Tibial artery (tissue), 4 donors: ENCODE measurements around the gene KLHL30.

Experiments used
- DNase-seq, 2 donors: peaks; one replicate each; pipeline ENCODE4 v3.0.0-alpha.2; 2019
- H3K27ac ChIP-seq, 2 donors: fragments of 200-600 bp; sonication (generic) in 1 of 2; 1 replicate in 1 of 2; 2 replicates in 1 of 2; pipeline ENCODE4 v1.5.1; 2018 to 2019; ENCODE audit warnings: mild to moderate bottlenecking in 1 of 2
- H3K27me3 ChIP-seq, 2 donors: fragments of 200-600 bp; sonication (generic) in 1 of 2; one replicate each; pipeline versions ENCODE4 v1.5.1 to v1.6.0; 2016 to 2019
- H3K36me3 ChIP-seq, 3 donors: fragments of 200-600 bp; sonication (generic) in 2 of 3; one replicate each; pipeline ENCODE4 v1.5.1; 2016 to 2019; ENCODE audit warnings: mild to moderate bottlenecking in 2 of 3
- H3K4me1 ChIP-seq, 4 donors: fragments of 200-600 bp; sonication (generic) in 2 of 4; 1 replicate in 3 of 4; 2 replicates in 1 of 4; pipeline ENCODE4 v1.5.1; 2016 to 2019
- H3K4me3 ChIP-seq, 2 donors: fragments of 200-600 bp; sonication (generic) in 1 of 2; 1 replicate in 1 of 2; 2 replicates in 1 of 2; pipeline ENCODE4 v1.5.1; 2018 to 2019; ENCODE audit warnings: mild to moderate bottlenecking in 2 of 2
- H3K9me3 ChIP-seq, 3 donors: fragments of 200-600 bp; sonication (generic) in 1 of 3; one replicate each; pipeline ENCODE4 v1.5.1; 2016 to 2019
- CTCF ChIP-seq, 2 experiments: fragments of 200-600 bp in 1 of 2; fragments of 450-650 bp in 1 of 2; IDR thresholded peaks; one replicate each; pipeline ENCODE4 v1.5.1; 2017 to 2019; ENCODE audit warnings: antibody characterized with exemption in 2 of 2, mild to moderate bottlenecking in 1 of 2, moderate library complexity in 1 of 2
- intact Hi-C: fragments of 100-400 bp; cut with DNase I; formaldehyde crosslinking; loops from one replicate; pipeline ENCODE4 v1.15.0; 2023; ENCODE audit warnings: low total_unique reads

The KLHL30 gene

GRCh38 chr2:238125127-238125885, 13.2 kb upstream of the KLHL30 start:
- Histone ChIP-seq H3K9me3 (no peaks in the 10 kb centered on the region), H3K27me3 (peaks cover 0 to 6% of the 10 kb centered on the region in 2 donors), H3K27ac (no peak overlapping the region), H3K4me1 (peaks cover 0 to 9% (median 7%) of the 10 kb centered on the region in 4 donors), H3K4me3 (no peak overlapping the region), H3K36me3 (no peaks in the 10 kb centered on the region)
- intact Hi-C loops, result no loop called here
- TF ChIP-seq CTCF (IDR thresholded peaks at IDR 0.05), result no peak
- no peak for DNase-seq

GRCh38 chr2:238126338-238126737, 12.1 kb upstream of the KLHL30 start:
- Histone ChIP-seq H3K27me3 (no peaks in the 10 kb centered on the region), H3K36me3 (no peaks in the 10 kb centered on the region), H3K9me3 (no peaks in the 10 kb centered on the region), H3K4me1 (peaks cover 0 to 9% (median 7%) of the 10 kb centered on the region in 4 donors), H3K27ac (no peak overlapping the region), H3K4me3 (no peak overlapping the region)
- no peak for DNase-seq
- no peak for TF ChIP-seq CTCF (IDR thresholded peaks at IDR 0.05)
- intact Hi-C loops, result no loop called here

- no peak for DNase-seq
- Histone ChIP-seq H3K27me3 (no peaks in the 10 kb centered on the region), H3K4me1 (peaks cover 0 to 9% (median 7%) of the 10 kb centered on the region in 4 donors), H3K36me3 (no peaks in the 10 kb centered on the region), H3K27ac (no peak overlapping the region), H3K4me3 (no peak overlapping the region), H3K9me3 (no peaks in the 10 kb centered on the region)
- intact Hi-C loops, result no loop called here
- TF ChIP-seq CTCF (IDR thresholded peaks at IDR 0.05), result no peak
Observed at GRCh38 chr2:238126775-238127164, 11.7 kb upstream of the KLHL30 start.

- TF ChIP-seq CTCF (IDR thresholded peaks at IDR 0.05), result no peak
- H3K27me3 ChIP-seq, result no peaks in the 10 kb centered on the region
- H3K4me1 ChIP-seq, result peaks cover 0 to 9% (median 7%) of the 10 kb centered on the region in 4 donors
- H3K27ac ChIP-seq, result no peak overlapping the region
- no peaks in the 10 kb centered on the region for H3K9me3 ChIP-seq
- no peaks in the 10 kb centered on the region for H3K36me3 ChIP-seq
- H3K4me3 ChIP-seq, result peak overlapping the region; percentile 14 to 34
- intact Hi-C loops, result no loop called here
- no peak for DNase-seq
Observed at GRCh38 chr2:238127165-238128060, 11.1 kb upstream of the KLHL30 start.

- TF ChIP-seq CTCF (IDR thresholded peaks at IDR 0.05), result no peak
- DNase-seq, result no peak
- H3K27me3 ChIP-seq, result no peaks in the 10 kb centered on the region
- H3K36me3 ChIP-seq, result no peaks in the 10 kb centered on the region
- no peaks in the 10 kb centered on the region for H3K9me3 ChIP-seq
- H3K4me3 ChIP-seq, result no peak overlapping the region
- H3K27ac ChIP-seq, result no peak overlapping the region
- peaks cover 0 to 9% (median 7%) of the 10 kb centered on the region in 4 donors for H3K4me1 ChIP-seq
- intact Hi-C loops, result no loop called here
Observed at GRCh38 chr2:238128061-238128440, 10.4 kb upstream of the KLHL30 start.
